CD4-positive, alpha-beta T cell treated with Interleukin-21 for 1 hour (primary cell): Measurements from ENCODE around the gene PDCD7.
A peak's percentile ranks its signal among the peaks of the same experiment; 100 is the strongest.
"Not testable (repeated sequence)": the region's sequence is repeated elsewhere in the genome, so short reads cannot be mapped to it uniquely, and the experiment has no call there.

Source experiments
- DNase-seq: peaks from one replicate; pipeline ENCODE4 v3.0.0-alpha.2; 2020

Gene PDCD7

DNA sequence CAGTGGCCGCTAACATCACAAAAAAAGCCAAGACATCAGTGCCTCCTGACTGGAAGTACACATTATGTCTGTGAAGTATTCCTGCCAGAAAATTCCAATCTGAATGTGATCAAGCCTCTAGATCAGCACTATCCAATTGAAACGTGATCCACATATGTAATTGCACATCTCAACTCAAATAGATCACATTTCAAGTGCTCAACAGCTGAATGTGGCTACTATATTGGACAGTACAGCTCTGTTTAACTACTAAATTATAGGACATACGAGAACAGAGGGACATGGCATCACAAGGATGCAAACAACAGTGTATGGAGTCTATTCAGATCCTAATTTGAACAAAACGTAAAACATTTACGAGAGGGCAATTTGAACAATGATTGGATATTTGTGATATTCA lies 18.1 kb downstream of the PDCD7 start:
- no peak for DNase-seq

DNA sequence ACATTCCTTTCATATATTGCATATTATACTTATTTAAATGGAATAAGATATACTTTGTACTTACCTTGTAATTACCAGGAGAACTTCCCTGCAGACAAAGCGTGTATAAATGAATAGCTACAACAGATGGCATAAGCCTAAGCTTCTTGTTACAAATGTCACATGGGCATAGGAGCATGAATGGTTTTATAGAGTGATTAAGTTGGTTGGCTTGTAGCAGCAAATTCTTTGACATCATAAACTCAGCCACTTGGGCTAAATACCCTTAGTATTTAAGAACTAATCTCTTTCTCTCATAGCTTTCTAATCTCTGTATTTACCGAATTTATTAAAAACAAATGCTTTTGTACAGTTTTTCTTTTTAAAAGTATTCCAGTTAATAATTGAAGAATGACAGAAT lies 18.5 kb downstream of the PDCD7 start, which contains the start of gene UBAP1L:
Gene UBAP1L, minus strand, starts transcription at position 115 of the 400 bp plus-strand sequence. CDS start 8,985 bp downstream, outside the sequence.
- DNase-seq = no peak

DNA sequence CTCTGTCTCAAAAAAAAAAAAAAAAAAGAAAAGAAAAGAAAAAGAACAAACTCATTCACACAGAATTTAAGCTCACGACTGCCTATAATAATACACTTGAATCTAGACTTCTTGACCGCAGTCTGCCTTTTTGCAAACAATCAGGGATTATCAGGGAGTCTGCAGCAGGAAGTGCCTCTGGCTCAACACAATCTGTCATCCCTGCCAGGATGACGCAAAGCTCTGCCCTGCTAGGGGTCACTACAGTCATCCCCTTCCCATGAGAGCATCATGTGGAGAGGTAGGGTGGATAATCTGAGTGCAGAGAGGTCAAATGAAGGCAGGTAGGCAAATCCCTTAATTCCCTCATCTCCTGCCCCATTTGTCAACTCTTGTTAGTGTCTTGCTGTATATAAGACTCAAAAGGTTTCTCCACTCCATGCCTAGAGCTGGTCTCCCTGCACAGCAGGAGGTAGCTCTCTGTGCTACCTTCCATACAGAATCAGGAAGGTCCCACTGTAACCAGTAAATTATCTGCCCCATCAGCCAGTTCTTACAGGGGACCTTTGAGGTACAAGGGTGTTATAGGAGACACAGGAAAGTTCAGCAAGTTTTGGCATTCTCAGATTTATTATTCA lies 22.8 kb downstream of the PDCD7 start:
- no peak for DNase-seq

DNA sequence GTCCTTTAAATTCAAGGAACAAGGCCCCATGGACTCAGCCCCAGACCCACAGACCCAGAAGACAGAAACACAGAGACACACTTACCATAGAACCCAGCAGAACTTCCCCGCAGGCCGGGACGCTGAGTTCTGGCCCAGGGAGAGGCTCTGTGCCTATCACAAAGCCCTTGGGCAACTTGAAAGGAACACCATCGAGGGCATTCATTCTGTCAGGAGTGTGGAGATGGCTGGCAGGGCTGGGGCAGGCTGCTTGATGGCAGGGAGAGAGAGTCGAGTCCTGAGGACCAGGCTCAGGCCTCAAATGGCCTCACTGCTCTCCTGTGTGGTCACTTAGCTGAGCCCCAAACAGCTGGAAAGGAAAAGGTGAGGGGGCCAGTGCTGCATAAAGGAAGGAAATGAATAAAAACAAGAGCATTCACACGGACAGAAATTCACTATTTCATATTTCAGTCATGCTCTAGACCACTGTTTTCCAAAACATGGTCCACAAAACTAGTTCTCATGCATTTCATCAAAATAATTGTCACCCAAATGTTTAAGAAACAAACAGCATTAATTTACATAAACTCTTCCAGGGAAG lies 27.5 kb downstream of the PDCD7 start:
- no peak for DNase-seq

DNA sequence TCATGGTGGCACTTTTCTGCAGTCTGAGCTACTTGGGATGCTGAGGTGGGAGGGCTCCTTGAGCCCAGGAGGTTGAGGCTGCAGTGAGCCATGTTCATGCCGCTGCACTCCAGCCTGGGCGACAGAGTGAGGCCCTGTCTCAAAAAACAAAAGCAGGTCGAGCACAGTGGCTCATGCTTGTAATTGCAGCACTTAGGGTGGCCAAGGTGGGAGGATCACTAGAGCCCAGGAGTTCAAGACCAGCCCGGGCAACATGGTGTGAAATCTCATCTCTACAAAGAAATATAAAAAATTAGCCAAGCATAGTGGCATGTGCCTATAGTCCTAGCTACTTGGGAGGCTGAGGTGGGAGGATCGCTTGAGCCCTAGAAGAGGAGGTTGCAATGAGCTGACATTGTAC lies 28.6 kb downstream of the PDCD7 start:
- DNase-seq = no peak

DNA sequence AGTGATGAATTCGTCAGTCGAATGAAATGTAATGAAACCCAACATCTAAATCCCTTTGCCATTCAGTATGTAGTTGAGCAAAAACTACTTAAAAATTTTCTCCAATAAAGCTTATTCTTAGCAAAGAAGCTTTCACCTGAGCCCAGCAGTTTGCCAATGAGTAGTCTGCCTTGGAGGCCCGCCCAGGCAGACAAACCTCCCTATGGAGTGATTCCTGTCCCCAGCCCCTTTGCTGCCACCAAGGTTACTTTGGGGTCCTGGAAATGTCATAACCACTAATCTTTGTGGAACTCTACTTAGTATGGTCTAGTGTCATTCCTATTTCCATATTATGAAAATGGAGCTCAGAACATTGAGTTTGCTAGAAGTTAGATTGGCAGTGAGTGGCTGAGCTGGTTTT lies 30.7 kb downstream of the PDCD7 start:
- no peak for DNase-seq

DNA sequence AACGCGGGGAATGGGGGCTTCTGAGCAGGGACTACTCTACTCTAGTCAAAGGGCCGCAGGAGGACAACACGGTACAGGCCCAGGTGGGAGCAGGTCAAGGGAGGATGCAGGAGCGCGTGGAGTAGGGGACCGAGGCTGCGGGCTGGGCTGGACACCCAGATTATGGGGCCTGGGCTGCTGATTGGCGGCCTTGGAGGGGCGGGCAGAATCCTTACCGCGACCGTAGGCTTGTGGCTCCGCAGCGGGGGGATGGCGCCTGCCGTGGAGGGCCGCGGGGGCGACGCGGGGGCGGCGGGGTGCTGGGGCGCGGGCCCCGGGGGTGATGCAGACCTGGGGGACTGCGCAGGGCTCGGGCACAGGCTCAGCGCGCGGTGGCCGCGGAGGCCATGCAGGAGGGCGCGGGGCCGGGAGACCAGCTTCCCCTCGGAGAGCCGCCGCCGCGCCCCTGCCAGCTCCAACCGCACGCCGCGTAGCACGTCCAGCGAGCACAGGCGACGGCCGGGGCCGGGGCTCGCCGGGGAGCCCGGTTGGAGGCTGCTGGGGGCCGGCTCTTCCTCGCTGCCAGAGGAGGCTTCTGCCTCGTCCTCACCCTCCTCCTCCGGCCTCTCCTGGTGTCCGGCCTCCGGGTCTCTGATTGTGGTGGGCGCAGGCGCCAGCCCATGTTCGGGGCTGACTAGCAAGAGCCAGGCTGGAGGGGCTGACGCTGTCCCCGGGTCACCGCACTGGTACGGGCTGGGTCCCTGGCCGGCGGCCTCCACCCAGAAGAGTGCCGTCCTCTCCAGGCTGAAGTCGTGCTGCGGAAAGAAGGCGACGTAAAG lies 31.5 kb downstream of the PDCD7 start:
- no peak for DNase-seq

DNA sequence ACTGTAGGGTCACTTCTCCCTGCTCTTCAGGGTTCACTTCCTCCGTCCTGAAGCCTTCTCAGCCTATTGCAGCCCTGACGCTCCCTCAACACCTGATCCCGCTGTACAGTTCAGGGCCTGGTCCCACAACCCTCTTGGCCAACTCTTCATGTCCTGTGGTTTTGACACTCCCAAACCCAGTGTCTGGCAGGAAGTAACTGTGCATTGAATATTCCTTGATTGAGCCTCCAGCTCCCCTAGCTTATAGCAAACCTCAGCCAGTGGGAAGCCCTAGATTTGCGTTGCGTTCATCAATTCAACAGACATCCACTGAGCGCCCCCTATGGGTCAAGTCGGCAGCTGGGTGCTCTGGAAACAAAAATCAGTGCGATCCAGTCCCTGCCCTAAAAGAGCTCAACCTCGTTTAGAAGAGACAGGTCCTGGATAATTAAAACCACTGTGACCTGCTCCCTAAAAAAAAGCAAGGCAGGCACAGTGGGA lies 32.2 kb downstream of the PDCD7 start:
- DNase-seq = peak; percentile 55

DNA sequence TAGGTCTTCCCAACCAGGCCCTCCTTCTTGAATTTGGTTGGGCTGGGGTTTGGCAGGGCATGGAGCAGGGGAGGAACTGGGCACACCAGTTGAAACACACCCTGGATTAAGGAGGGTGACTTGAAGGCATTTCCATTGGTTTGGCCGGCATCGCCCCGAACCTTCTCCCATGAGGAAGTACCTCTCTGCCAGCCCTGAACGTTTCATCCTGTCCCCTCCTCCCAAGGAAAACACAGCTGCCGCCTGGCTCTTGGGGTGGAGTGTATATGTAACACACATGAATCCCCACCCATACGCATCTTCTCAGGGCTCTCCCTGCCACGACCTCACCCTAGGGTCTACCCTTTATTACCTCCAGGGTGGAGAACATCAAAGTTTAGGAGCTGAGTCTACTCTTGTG lies 33.2 kb downstream of the PDCD7 start:
- DNase-seq = no peak

DNA sequence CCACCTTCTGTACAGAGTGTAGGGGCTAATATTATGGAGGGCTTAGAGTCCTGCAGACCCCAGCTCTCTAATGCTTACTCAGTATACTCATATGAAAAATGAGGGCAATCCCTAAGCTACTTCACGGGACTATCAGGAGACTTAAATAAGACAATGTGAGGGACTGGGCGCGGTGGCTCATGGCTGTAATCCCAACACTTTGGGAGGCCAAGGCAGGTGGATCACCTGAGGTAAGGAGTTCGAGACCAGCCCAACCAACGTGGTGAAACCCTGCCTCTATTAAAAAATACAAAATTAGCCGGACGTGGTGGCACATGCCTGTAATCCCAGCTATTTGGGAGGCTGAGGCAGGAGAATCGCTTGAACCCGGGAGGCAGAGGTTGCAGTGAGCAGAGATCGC lies 33.8 kb downstream of the PDCD7 start:
- not testable (repeated sequence) for DNase-seq

DNA sequence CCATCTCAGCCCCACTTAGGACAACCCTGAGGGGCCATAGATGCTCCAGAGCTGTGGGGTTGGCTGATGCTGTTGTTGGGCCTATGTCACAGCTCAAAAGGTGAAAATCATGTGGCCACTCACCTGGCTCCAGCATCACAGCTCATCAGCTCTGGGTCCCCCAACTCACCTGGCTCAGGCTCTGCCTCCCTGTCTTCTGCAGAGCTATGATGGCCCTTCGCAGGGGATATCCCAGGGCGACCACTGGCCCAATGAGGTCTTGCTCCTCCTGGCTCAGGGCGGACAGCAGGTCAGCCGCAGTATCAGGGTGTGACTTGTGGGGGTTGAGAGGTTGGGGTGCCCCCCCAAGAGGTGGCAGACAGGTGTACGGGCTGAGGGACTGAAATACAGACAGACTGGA lies 34.3 kb downstream of the PDCD7 start:
- DNase-seq = no peak

DNA sequence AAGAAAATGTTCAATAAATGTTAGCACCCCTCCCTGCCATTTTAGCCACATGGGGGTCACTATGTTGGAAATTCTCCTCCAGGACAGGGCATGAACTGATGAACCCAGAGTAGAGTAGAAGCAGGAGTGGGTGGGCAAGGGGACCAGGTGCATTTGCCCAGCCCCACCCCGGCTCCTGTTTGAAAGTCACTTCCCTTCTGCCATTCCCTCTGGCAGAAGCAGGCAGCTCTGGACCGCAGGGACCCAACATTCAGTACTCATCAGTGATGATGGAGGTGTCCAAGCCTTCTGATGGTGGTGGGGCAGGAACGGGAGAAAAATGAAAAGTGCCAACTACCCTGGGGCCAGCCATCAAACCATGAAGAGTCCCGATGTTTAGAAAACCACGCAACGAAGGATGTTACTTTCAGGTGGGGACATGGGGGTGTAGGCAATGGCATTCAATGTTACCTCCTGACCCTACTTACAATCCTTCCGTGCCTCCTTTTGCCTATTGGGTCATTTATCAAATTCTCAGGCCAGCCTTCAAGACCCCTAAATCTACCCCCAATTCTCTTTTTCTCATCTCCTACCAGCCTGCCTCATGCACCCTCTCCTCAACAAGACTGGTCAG lies 35.9 kb downstream of the PDCD7 start:
- no peak for DNase-seq

DNA sequence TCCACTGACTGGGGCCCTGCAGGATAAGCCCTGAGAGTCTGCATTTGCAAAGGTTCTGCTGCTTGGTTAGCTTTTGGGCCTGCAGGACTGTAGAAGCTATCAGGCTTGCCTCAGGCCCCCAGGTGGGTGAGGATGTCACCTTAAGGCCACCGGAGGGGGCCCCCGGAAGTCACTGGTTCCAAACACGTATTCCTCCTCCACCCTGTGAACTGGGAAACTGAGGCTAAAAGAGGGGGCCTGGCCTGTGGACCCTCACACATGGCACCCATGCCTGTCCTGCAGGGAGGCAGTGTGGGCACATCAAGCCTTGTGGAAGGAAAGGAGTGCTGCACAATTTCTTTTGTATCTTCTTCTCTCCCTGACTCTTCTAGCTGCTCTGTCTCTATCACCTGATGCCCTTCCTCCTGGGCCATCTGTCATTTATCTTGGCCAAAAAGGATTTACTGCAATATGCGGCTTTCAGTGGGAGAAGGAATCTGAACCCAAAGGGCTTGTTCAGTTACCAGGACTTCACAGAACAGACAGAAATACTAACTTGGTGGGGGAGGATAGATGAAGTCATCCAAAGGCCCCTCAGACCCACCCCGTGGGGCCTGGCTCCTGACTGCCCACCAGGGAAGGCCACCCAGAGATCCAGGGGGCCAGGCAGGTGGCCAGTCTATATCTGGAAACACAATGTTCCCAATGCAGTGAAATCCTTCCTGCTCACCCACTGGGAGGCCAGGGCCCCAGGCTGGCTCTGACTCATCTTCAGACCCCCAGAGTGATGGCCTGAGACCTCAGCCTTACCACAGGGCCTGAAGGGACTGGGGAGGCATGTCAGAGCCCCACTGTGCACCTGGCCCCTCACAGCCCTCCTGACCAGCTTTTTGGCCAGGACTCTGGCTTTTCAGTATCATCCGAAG lies 36.9 kb downstream of the PDCD7 start:
- DNase-seq = no peak

DNA sequence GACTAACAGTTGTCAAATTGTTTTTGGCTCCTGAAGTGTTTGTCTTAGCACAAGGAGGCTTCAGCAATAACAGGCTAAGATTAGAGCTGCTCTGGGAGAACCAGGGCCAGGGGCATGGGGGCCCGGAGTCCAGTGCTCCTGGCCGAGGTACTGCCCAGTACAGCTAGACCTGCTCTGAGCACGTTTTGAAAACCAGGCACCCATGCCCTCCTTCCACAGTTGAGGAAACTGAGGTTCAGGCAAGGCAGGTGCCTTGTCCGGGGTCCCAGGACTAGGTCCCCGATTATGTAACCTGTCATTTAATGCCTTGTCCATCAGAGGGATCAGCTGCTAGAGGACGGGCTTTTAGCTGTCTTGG lies 37.9 kb downstream of the PDCD7 start:
- DNase-seq = no peak

DNA sequence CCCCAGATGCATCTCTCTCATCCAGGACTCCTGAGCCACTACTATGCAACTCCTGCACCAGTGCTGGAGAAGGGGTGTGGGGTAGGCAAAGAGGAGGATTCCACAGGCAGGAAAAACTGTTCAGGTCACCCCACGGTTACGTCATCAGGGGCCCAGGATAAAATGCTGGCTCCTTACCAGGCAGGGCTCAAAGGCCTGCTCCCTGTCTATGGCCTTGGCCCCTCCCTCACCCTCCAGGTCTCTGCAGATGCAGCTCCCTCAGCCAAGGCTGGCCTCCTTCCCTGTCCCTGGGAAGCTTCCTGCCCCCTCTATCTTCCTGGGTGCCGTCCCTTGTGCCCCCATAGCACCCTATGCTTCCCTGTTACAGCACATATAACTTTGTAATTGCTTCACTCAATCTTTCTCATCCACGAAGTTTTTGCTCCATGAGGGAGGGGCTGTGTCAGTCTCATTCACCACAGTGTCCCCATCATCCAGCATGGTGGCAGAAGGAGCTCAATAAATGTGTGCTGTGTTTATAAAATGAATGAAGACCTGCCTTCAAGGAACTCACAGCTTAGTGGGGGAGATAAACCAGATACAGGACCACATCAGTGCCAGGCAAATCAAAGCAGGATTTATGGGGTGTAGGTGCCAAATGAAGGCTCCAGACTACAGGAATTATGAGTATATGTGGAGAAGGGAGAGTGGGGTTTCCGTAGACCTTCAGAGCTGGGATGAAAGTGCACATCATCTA lies 38.4 kb downstream of the PDCD7 start:
- no peak for DNase-seq

DNA sequence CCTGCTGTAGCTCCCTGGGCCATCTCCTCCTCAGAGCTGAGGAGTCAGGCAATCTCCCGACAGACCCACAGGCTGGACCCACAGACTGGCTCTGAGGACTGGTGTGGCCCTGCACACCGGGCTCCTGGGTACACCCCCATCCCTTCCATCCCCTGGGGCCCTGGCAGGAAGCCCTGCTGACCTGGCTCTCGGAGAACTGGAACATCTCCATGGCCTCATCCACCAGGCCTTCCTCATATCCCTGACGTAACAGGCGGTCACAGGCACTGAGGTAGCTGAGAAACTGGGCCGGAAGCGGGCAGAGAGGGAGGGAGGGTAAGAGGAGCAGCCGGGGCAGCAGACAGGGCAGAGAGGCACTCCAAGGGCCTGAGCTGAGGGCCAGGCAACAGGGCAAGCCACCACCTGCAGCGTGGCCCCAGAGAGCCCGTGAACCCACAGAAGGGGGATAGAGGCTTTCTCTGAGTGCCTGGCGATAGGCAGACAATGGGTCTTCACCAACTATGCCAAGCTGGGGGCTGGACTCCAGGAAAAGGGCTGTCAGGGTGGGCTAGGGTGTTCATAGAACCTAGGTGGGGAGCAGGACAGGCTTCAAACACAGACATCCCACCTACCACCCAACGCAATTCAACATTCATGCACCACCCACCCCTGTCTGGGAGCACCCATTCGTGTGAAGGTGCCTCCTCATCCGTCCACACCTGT lies 39.2 kb downstream of the PDCD7 start:
- DNase-seq = no peak

DNA sequence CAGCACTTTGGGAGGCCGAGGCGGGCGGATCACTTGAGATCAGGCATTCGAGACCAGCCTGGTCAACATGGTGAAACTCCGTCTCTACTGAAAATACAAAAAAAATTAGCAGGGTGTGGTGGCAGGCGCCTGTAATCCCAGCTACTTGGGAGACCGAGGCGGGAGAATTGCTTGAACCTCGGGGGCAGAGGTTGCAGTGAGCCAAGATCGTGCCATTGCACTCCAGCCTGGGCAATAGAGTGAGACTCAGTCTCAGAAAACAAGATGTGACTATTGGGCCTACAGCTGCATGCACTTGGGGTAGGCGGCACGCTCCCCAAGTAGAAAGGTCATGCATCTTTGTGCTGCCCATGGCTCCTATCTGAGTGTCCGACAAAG lies 39.8 kb downstream of the PDCD7 start:
- not testable (repeated sequence) for DNase-seq

DNA sequence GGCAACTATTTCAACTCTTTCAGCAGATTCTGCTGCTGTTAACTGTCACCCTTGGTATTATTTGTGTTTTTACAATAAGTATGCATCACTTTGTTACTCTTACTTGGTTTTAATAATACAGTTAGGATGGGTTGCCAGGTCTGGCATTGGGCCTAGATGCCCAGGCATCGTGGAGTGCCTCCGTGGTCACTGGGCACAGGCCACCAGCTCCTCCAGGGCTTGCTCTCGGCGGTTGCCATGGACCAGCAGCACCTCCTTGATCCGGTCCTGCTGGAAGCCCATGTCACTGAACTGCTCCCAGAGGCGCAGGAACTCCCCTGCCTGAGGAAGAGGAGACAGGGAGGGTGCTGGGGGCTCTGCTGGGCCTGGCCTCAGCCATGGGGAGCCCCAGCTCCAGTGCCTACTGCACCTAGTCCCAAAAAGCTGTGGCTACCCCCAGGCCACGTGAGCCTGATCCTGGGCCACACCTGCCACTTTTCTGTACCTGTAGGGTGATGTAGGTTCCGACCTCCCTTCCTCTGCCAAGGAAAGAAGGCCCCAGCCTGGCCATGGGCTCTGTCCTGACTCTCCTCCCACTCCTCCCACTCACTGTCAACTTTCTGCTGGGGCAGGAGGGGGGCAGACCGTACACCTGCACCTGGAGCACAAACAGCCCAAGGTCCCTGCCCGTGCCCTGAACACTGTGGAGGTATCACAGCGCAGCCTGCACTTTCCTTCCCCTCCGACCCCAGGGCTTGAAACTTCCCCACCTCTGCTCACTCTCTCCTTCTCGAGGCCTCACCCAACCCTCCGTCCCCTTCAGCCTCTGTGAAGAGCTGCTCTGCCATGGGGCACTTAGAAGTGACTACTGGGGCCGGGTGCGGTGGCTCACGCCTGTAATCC lies 40.5 kb downstream of the PDCD7 start:
- no peak for DNase-seq

DNA sequence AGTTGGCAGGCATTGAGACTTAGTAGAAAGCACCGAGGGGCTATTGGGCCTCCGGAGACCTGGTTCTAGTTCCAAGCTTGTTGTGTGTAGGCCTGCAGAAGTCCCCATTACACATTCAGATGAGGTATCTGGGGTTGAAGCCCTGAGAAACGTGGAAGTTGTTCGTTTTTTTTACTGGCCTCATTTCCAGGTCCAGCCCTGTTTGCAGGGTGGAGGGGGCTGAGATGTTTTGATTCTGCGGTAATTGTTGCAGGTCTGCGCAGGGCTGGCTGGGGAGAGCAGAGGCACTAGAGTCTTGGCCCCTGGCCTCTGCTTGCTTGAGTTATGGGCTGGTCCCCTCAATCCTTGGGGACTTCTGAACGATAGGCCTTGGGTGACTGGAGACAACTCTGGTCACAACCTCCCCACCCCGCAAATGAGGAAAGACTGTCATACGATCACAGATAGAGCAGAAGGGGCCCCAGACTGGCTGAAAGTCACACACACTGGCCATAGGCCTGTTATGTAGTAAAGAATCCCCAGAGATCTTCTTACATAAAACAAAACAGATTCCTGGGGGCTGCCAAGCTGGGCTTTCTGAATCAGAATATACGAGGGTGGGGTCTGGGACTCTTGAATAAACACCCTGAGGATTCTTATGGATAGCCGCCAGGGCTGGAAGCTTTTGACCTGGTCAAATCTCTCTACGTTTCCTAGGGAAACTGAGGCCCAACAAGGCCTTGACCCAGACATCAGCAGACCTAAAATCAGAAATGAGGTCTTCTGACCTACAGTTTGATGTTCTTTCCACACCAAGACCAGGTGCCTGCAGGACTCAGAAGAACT lies 41.5 kb downstream of the PDCD7 start:
- no peak for DNase-seq
